GM20431 (cell line): Measurements from ENCODE around the gene BAZ1B.
"Not testable (repeated sequence)": the region's sequence is repeated elsewhere in the genome, so short reads cannot be mapped to it uniquely, and the experiment has no call there.

Experiments used
- in situ Hi-C: fragments of 300-500 bp; cut with MseI, MboI; formaldehyde crosslinking; loops from one replicate; pipeline ENCODE4 v1.15.0; 2020; ENCODE audit warnings: low sequenced_read_pairs; ENCODE audit not compliant: unreplicated experiment

Gene BAZ1B

GRCh38 chr7:73430540-73430939 is 91.6 kb downstream of the BAZ1B start:
- in situ Hi-C loops = not testable (repeated sequence)

GRCh38 chr7:73429622-73430505 is 92.2 kb downstream of the BAZ1B start:
- in situ Hi-C loops = no loop called here

- in situ Hi-C loops = no loop called here
Observed at GRCh38 chr7:73429215-73429614, 92.9 kb downstream of the BAZ1B start.

GRCh38 chr7:73427902-73428787 is 93.9 kb downstream of the BAZ1B start:
- in situ Hi-C loops = no loop called here

- in situ Hi-C loops = no loop called here
Observed at GRCh38 chr7:73426016-73426415, 96.1 kb downstream of the BAZ1B start.

- in situ Hi-C loops = no loop called here
Observed at GRCh38 chr7:73425356-73425983, 96.6 kb downstream of the BAZ1B start.

- in situ Hi-C loops = no loop called here
Observed at GRCh38 chr7:73424489-73424885, 97.6 kb downstream of the BAZ1B start.

GRCh38 chr7:73423519-73424488 is 98.3 kb downstream of the BAZ1B start:
- in situ Hi-C loops = no loop called here

- in situ Hi-C loops = not testable (repeated sequence)
Observed at GRCh38 chr7:73420610-73421009, 101.5 kb downstream of the BAZ1B start.

- in situ Hi-C loops = not testable (repeated sequence)
Observed at GRCh38 chr7:73420016-73420415, 102.1 kb downstream of the BAZ1B start.

- in situ Hi-C loops = no loop called here
Observed at GRCh38 chr7:73418113-73418703, 103.9 kb downstream of the BAZ1B start.

GRCh38 chr7:73410541-73411131 is 111.5 kb downstream of the BAZ1B start:
- in situ Hi-C loops = not testable (repeated sequence)

- in situ Hi-C loops = not testable (repeated sequence)
Observed at GRCh38 chr7:73404860-73405259, 117.2 kb downstream of the BAZ1B start.

GRCh38 chr7:73399185-73400050 is 122.7 kb downstream of the BAZ1B start:
- in situ Hi-C loops = not testable (repeated sequence)

GRCh38 chr7:73397521-73398281 is 124.4 kb downstream of the BAZ1B start:
- in situ Hi-C loops = no loop called here

- in situ Hi-C loops = no loop called here
Observed at GRCh38 chr7:73395538-73396503, 126.3 kb downstream of the BAZ1B start.
